K562 (cell line): ENCODE results near the gene ST6GALNAC5. TPM values are rescaled to one million over a fixed set of nuclear protein-coding genes. Genes with fewer than 3 reads are reported as not detected.

Experiments used
- ATAC-seq: fragments of 200-7000 bp; cut with Tn5 transposase; 3 replicates; pipeline ENCODE4 v1.9.1; 2020; ENCODE audit warnings: moderate library complexity
- BruUV-seq: library from RNA; stranded (reverse); fragments of 400-500 nt; replicated peaks from 2 replicates; lab custom pipeline; 2021; lab: Mats Ljungman, UMichigan
- CTCF ChIA-PET: fragments of 300-600 bp; formaldehyde crosslinking; extraction: SDS; loops from one replicate; lab custom pipeline; 2021; ENCODE audit warnings: low intra/inter-chr PET ratio; lab: Yijun Ruan, JAX
- POLR2A ChIA-PET: fragments of 300-600, 350-650 bp; sonication (Branson Sonifier 250); formaldehyde crosslinking; extraction: SDS; loops from one replicate; lab custom pipeline; 2021; ENCODE audit warnings: antibody characterized with exemption, inconsistent platforms; lab: Yijun Ruan, JAX
- DNase-seq, 4 experiments: peaks; one replicate each; pipeline versions ENCODE4 v3.0.0 to v3.0.0-alpha.2; 2011 to 2018; ENCODE audit warnings: low spot score in 3 of 4, mixed read lengths in 3 of 4; ENCODE audit errors: extremely low read depth in 1 of 4
- FAIRE-seq: peaks from 2 replicates; lab custom pipeline; 2011; peaks lifted over from hg19 to GRCh38; lab: Jason Lieb, UNC
- H2AFZ ChIP-seq: 2 replicates; pipeline ENCODE4 v1.6.0; 2011; ENCODE audit warnings: low read depth, low read length, control low read depth, inconsistent platforms
- H3K27ac ChIP-seq: fragments of 200-600 bp; 3 replicates; pipeline ENCODE4 v1.8.0; 2011; ENCODE audit warnings: low read depth, mild to moderate bottlenecking, control low read depth, inconsistent platforms, low read length, moderate library complexity, mixed read lengths; ENCODE audit errors: extremely low read depth
- H3K27me3 ChIP-seq, 2 experiments: fragments of 300-600 bp in 1 of 2; 2 replicates in 1 of 2; 3 replicates in 1 of 2; pipeline versions ENCODE4 v1.6.0 to v1.8.0; 2011; ENCODE audit warnings: inconsistent platforms in 2 of 2, low read length in 2 of 2, mild to moderate bottlenecking in 1 of 2, mixed read lengths in 1 of 2, moderate library complexity in 1 of 2; ENCODE audit not compliant: control insufficient read depth in 2 of 2, insufficient read depth in 2 of 2
- H3K36me3 ChIP-seq: fragments of 300-600 bp; 3 replicates; pipeline ENCODE4 v1.8.0; 2011; ENCODE audit warnings: mild to moderate bottlenecking, low read length, inconsistent platforms; ENCODE audit not compliant: control insufficient read depth, insufficient read depth
- H3K4me1 ChIP-seq, 2 experiments: fragments of 200-600 bp in 1 of 2; replicated peaks in 1 of 2; 2 replicates in 1 of 2; 3 replicates in 1 of 2; pipeline versions ENCODE4 v1.5.1 to v1.8.0; 2011; ENCODE audit warnings: inconsistent platforms in 2 of 2, low read length in 2 of 2, mild to moderate bottlenecking in 1 of 2, mixed read lengths in 1 of 2, moderate library complexity in 1 of 2; ENCODE audit not compliant: control insufficient read depth in 2 of 2, insufficient read depth in 2 of 2
- H3K4me2 ChIP-seq: 2 replicates; pipeline ENCODE4 v1.6.1; 2011; ENCODE audit warnings: low read length, control low read depth, inconsistent platforms, mixed read lengths; ENCODE audit not compliant: insufficient read depth
- H3K4me3 ChIP-seq: fragments of 200-600 bp; sonication (generic), shearing (Covaris generic); 2 replicates; pipeline ENCODE4 v1.5.1; 2016; ENCODE audit warnings: control low read depth, inconsistent platforms
- H3K79me2 ChIP-seq: fragments of 200-600 bp; 3 replicates; pipeline ENCODE4 v1.8.0; 2011; ENCODE audit warnings: low read length, inconsistent platforms; ENCODE audit not compliant: control insufficient read depth, insufficient read depth
- H3K9ac ChIP-seq, 2 experiments: 2 replicates each; pipeline versions ENCODE4 v1.6.0 to v1.6.1; 2011; ENCODE audit warnings: low read depth in 2 of 2, low read length in 2 of 2, control low read depth in 1 of 2, inconsistent platforms in 1 of 2, mild to moderate bottlenecking in 1 of 2, mixed read lengths in 1 of 2; ENCODE audit not compliant: insufficient read depth in 1 of 2
- H3K9me1 ChIP-seq: one replicate; pipeline ENCODE4 v1.6.0; 2011; ENCODE audit warnings: inconsistent platforms, mild to moderate bottlenecking, low read length, moderate library complexity; ENCODE audit not compliant: control insufficient read depth, insufficient read depth
- H3K9me3 ChIP-seq: replicated peaks from 2 replicates; pipeline ENCODE4 v1.5.1; 2011; ENCODE audit warnings: low read depth, low read length, inconsistent platforms; ENCODE audit not compliant: control insufficient read depth, insufficient read depth
- H4K20me1 ChIP-seq: replicated peaks from 2 replicates; pipeline ENCODE4 v1.6.1; 2011; ENCODE audit warnings: low read length, inconsistent platforms, mixed read lengths; ENCODE audit not compliant: control insufficient read depth, insufficient read depth
- CHAMP1 ChIP-seq: fragments of 450-650 bp; IDR thresholded peaks from 2 replicates; pipeline ENCODE4 v1.6.1; 2016; ENCODE audit warnings: mild to moderate bottlenecking
- FOXA1 ChIP-seq: fragments of 450-650 bp; IDR thresholded peaks from 2 replicates; pipeline ENCODE4 v1.6.1; 2016; ENCODE audit warnings: mild to moderate bottlenecking, borderline replicate concordance
- FUS ChIP-seq: fragments of 200-400 bp; formaldehyde crosslinking; optimal IDR thresholded peaks from 2 replicates; pipeline ENCODE3; 2017; ENCODE audit warnings: low read depth, low read length
- GABPB2 ChIP-seq: fragments of 250-450 bp; sonication (Bioruptor Pico); conservative IDR thresholded peaks from 2 replicates; pipeline ENCODE4 v1.5.1; 2021; ENCODE audit warnings: mild to moderate bottlenecking
- GATAD2A ChIP-seq: fragments of 450-650 bp; IDR thresholded peaks from 2 replicates; pipeline ENCODE4 v1.6.1; 2017
- HINFP ChIP-seq: fragments of 450-650 bp; conservative IDR thresholded peaks from 2 replicates; pipeline ENCODE4 v1.6.1; 2016; ENCODE audit warnings: missing genetic modification characterization, low read depth, mild to moderate bottlenecking, control low read depth, missing compliant biosample characterization
- NR2C1 ChIP-seq, 2 experiments: fragments of 450-650 bp; IDR thresholded peaks; 2 replicates each; pipeline ENCODE4 v1.6.1; 2017; ENCODE audit warnings: mild to moderate bottlenecking in 2 of 2, antibody characterized with exemption in 1 of 2, inconsistent platforms in 1 of 2, missing compliant biosample characterization in 1 of 2, missing genetic modification characterization in 1 of 2
- SETDB1 ChIP-seq: IDR thresholded peaks from one replicate; pipeline ENCODE4 v1.6.1; 2012; ENCODE audit warnings: low read length, control low read depth, inconsistent platforms
- STAG1 ChIP-seq: sonication (generic); formaldehyde crosslinking; IDR thresholded peaks from 2 replicates; pipeline ENCODE4 v1.5.0; 2020; ENCODE audit warnings: missing genetic modification reagents, borderline replicate concordance
- TAF7 ChIP-seq: fragments of 450-650 bp; IDR thresholded peaks from 2 replicates; pipeline ENCODE4 v1.6.1; 2016; ENCODE audit warnings: missing genetic modification characterization, missing compliant biosample characterization
- TEAD2 ChIP-seq: fragments of 450-650 bp; IDR thresholded peaks from 2 replicates; pipeline ENCODE4 v1.6.1; 2016; ENCODE audit warnings: missing genetic modification characterization, control low read depth, missing compliant biosample characterization
- ZC3H8 ChIP-seq: fragments of 450-650 bp; IDR thresholded peaks from 2 replicates; pipeline ENCODE4 v1.6.1; 2017
- ZNF282 ChIP-seq: sonication (generic); formaldehyde crosslinking; IDR thresholded peaks from 2 replicates; pipeline ENCODE4 v1.8.1; 2023; ENCODE audit warnings: missing genetic modification reagents
- ZNF639 ChIP-seq, 2 experiments: fragments of 200-800 bp in 1 of 2; sonication (Bioruptor generic) in 1 of 2; sonication (generic) in 1 of 2; formaldehyde crosslinking in 1 of 2; IDR thresholded peaks in 1 of 2; conservative IDR thresholded peaks in 1 of 2; 2 replicates each; pipeline versions ENCODE4 v1.5.0 to v1.6.1; 2016 to 2020; ENCODE audit warnings: missing compliant biosample characterization in 1 of 2, missing genetic modification characterization in 1 of 2, missing genetic modification reagents in 1 of 2
- WGBS: fragments of 100-300 bp; shearing (Covaris generic); methylation state at CpG from one replicate; pipeline ENCODE4 v1.1.6; 2016; ENCODE audit warnings: low coverage, mixed read lengths; ENCODE audit not compliant: insufficient coverage; ENCODE audit errors: missing lambda C conversion rate; 5-methylcytosine and 5-hydroxymethylcytosine counted together
- in situ Hi-C: fragments of 300-500 bp; cut with MboI; formaldehyde crosslinking; loops from 4 replicates; pipeline ENCODE4 v1.15.0; 2018; ENCODE audit warnings: inconsistent platforms, mixed read lengths
- intact Hi-C: fragments of 100-400 bp; cut with micrococcal nuclease; formaldehyde crosslinking; loops from 2 replicates; pipeline ENCODE4 v1.14.2; 2022
- polyA plus RNA-seq, 8 experiments: library from polyadenylated mRNA; depleted of rRNA in 4 of 8; stranded (reverse) in 5 of 8; unstranded in 3 of 8; fragments of >200 nt; fragmentation: Nextera tagmentation in 2 of 8; fragmentation: Illumina TruSeq in 1 of 8; extraction: Ambion mirVana in 2 of 8; extraction: Trizol in 1 of 8; gene quantifications; 2 replicates each; pipeline versions ENCODE4 v1.2.1 to v1.2.3, GENCODE V29; 2011 to 2014; ENCODE audit warnings: inconsistent platforms in 1 of 8, missing spikeins in 1 of 8
- total RNA-seq, 7 experiments: library from RNA; depleted of rRNA in 6 of 7; stranded (reverse); fragments of >200 nt in 6 of 7; fragmentation: Illumina TruSeq in 2 of 7; extraction: Trizol in 2 of 7; gene quantifications; 2 replicates each; pipeline versions ENCODE4 v1.2.1 to v1.2.3, GENCODE V29; 2011 to 2021; ENCODE audit warnings: low replicate concordance in 1 of 7

ST6GALNAC5 gene
- total and polyA plus RNA-seq, 9 of the 15 experiments (the other 6 are each of a cell fraction or from before 2014, with no cell fraction given) = 0.04 to 0.14 TPM; not detected in 7

GRCh38 chr1:77007675-77008074 is 140.4 kb downstream of the ST6GALNAC5 start:
- DNase-seq = no peak
- TF ChIP-seq SETDB1 = no peak
- TF ChIP-seq GABPB2 (CRISPR knock-in tag) = no peak
- no peak for TF ChIP-seq FUS
- no peak for TF ChIP-seq HINFP (tag)
- no peak for TF ChIP-seq TEAD2 (tag)
- TF ChIP-seq FOXA1 = no peak
- no peak for TF ChIP-seq GATAD2A
- no peak for TF ChIP-seq NR2C1 (IDR thresholded peaks at IDR 0.05)
- TF ChIP-seq NR2C1 (tag; IDR thresholded peaks at IDR 0.05) = no peak
- TF ChIP-seq CHAMP1 = no peak
- no peak for TF ChIP-seq ZNF639 (CRISPR knock-in tag; conservative IDR thresholded peaks at IDR 0.05 in 1 of 2, IDR thresholded peaks at IDR 0.05 in 1 of 2)
- TF ChIP-seq STAG1 (CRISPR knock-in tag) = no peak
- no peak for TF ChIP-seq ZNF282
- no peak for TF ChIP-seq TAF7 (tag)
- no peak for TF ChIP-seq ZC3H8

More at GRCh38 chr1:77007675-77008074, 140.4 kb downstream of the ST6GALNAC5 start:
- Histone ChIP-seq H3K4me3 (no peak overlapping the region), H3K9me1 (no peaks in the 10 kb centered on the region), H4K20me1 (no peaks in the 10 kb centered on the region), H3K9ac (no peak overlapping the region), H3K79me2 (no peaks in the 10 kb centered on the region), H3K27me3 (no peaks in the 10 kb centered on the region), H3K36me3 (no peaks in the 10 kb centered on the region), H3K27ac (no peak overlapping the region), H3K9me3 (no peaks in the 10 kb centered on the region), H3K4me2 (no peak overlapping the region), H2AFZ (no peak overlapping the region), H3K4me1 (no peaks in the 10 kb centered on the region)
- no TSS peak for BruUV-seq
- FAIRE-seq (no peak), ATAC-seq (no peak)
- intact Hi-C loops = no loop called here
- in situ Hi-C loops = no loop called here
- CTCF ChIA-PET = no interaction called here
- WGBS = 0% methylated on average over 3 of the region's 3 CpGs
- POLR2A ChIA-PET = interaction anchor here (0.7 kb wide), 1 partner anchor 33 kb away, joined by 4 read pairs; no protein-coding TSS in a partner anchor
